NCI-H1930 (cell line): ENCODE data around the gene HSPA1A.
"Not testable (repeated sequence)": the region's sequence is repeated elsewhere in the genome, so short reads cannot be mapped to it uniquely, and the experiment has no call there.

Source experiments
- DNase-seq, 2 experiments: peaks; one replicate each; lab custom pipeline; 2025; lab: John Stamatoyannopoulos, UW

HSPA1A gene

GRCh38 chr6:31836474-31837368 lies 21.4 kb downstream of the HSPA1A start:
- DNase-seq = no peak

- no peak for DNase-seq
Observed at GRCh38 chr6:31837369-31838113, 22.2 kb downstream of the HSPA1A start.

- not testable (repeated sequence) for DNase-seq
Observed at GRCh38 chr6:31838114-31838553, 22.8 kb downstream of the HSPA1A start.

GRCh38 chr6:31838968-31839367 lies 23.6 kb downstream of the HSPA1A start:
- DNase-seq = no peak

- DNase-seq = not testable (repeated sequence)
Observed at GRCh38 chr6:31839779-31840126, 24.4 kb downstream of the HSPA1A start.

- DNase-seq = no peak
Observed at GRCh38 chr6:31842053-31842452, 26.7 kb downstream of the HSPA1A start.

- no peak for DNase-seq
Observed at GRCh38 chr6:31844507-31844906, 29.2 kb downstream of the HSPA1A start.

- no peak for DNase-seq
Observed at GRCh38 chr6:31847276-31847978, 32.1 kb downstream of the HSPA1A start.

GRCh38 chr6:31850765-31851484 lies 35.6 kb downstream of the HSPA1A start:
- no peak for DNase-seq

GRCh38 chr6:31851485-31851832 lies 36.1 kb downstream of the HSPA1A start:
- DNase-seq = no peak

- not testable (repeated sequence) for DNase-seq
Observed at GRCh38 chr6:31851980-31852718, 36.8 kb downstream of the HSPA1A start.

- DNase-seq = not testable (repeated sequence)
Observed at GRCh38 chr6:31857774-31858173, 42.4 kb downstream of the HSPA1A start.

- no peak for DNase-seq
Observed at GRCh38 chr6:31858707-31859106, 43.4 kb downstream of the HSPA1A start.

GRCh38 chr6:31859923-31860322 lies 44.6 kb downstream of the HSPA1A start:
- DNase-seq = no peak

- DNase-seq = no peak
Observed at GRCh38 chr6:31860349-31860748, 45.0 kb downstream of the HSPA1A start.

- no peak for DNase-seq
Observed at GRCh38 chr6:31861150-31861549, 45.8 kb downstream of the HSPA1A start.

- DNase-seq = no peak
Observed at GRCh38 chr6:31861919-31862343, 46.6 kb downstream of the HSPA1A start.

GRCh38 chr6:31862344-31863235 lies 47.2 kb downstream of the HSPA1A start, which contains the start of gene NEU1:
Gene NEU1 (minus strand): TSS chr6:31862821. CDS start chr6:31862776, 45 bp downstream.
- DNase-seq = peak; percentile 99

- not testable (repeated sequence) for DNase-seq
Observed at GRCh38 chr6:31864123-31864562, 48.8 kb downstream of the HSPA1A start.

GRCh38 chr6:31864818-31865204 lies 49.5 kb downstream of the HSPA1A start:
- no peak for DNase-seq
